GM12891 (cell line): ENCODE data around the gene JADE3.

Experiments used
- POLR2A ChIP-seq: IDR thresholded peaks from 2 replicates; pipeline ENCODE4 v1.6.1; 2011; ENCODE audit warnings: low read depth, low read length, control low read depth
- POLR2AphosphoS5 ChIP-seq: IDR thresholded peaks from 2 replicates; pipeline ENCODE4 v1.6.1; 2011; ENCODE audit warnings: low read depth, low read length, control low read depth
- SPI1 ChIP-seq: IDR thresholded peaks from 2 replicates; pipeline ENCODE4 v1.6.1; 2011; ENCODE audit warnings: low read depth, low read length, control low read depth
- TAF1 ChIP-seq: IDR thresholded peaks from 2 replicates; pipeline ENCODE4 v1.6.1; 2011; ENCODE audit warnings: low read depth, low read length, control low read depth

DNA sequence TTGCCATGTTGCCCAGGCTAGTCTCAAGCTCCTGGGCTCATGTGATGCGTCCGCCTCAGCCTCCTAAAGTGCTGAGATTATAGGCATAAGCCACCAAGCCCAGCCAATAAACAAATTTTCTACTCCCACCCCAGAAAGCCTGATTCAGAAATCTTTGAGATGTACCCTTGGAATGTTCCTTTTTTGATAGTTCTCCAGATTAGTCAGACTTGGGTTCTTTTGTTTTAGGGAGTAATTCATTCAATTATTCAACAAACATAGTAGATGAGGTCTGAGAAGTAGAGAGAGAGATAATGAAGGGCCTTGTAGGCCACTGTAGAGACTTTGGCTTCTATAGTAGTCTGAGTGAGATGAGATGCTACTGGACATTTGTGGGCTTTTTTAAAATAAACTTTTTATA lies 47.6 kb upstream of the JADE3 start:
- TF ChIP-seq POLR2A (no peak), POLR2AphosphoS5 (no peak), SPI1 (no peak), TAF1 (no peak)
